Neural cell (in vitro differentiated cells): Measurements from ENCODE around the gene PPP2R5B. TPM values are rescaled to one million over a fixed set of nuclear protein-coding genes. Genes with fewer than 3 reads are reported as not detected.

Experiments
- H2AFZ ChIP-seq: fragments of 200-600, 300-800 bp; sonication (generic), shearing (Covaris generic); 2 replicates; pipeline ENCODE4 v1.6.0; 2014; ENCODE audit warnings: low read depth, mild to moderate bottlenecking, antibody characterized with exemption, low read length, moderate library complexity
- H3F3A ChIP-seq: fragments of 200-600 bp; shearing (Covaris generic); 2 replicates; pipeline ENCODE4 v1.6.1; 2016; ENCODE audit warnings: mild to moderate bottlenecking, moderate library complexity, mixed read lengths, antibody characterized with exemption, low read length; ENCODE audit not compliant: insufficient read depth, poor library complexity, severe bottlenecking
- H3K27ac ChIP-seq: fragments of 200-600, 300-800 bp; sonication (generic), shearing (Covaris generic); 2 replicates; pipeline ENCODE4 v1.5.1; 2014; ENCODE audit warnings: mild to moderate bottlenecking, low read length, moderate library complexity
- H3K27me3 ChIP-seq: fragments of 300-800, 200-600 bp; sonication (generic), shearing (Covaris generic); 2 replicates; pipeline ENCODE4 v1.6.0; 2014; ENCODE audit warnings: mild to moderate bottlenecking, low read depth, low read length, moderate library complexity; ENCODE audit not compliant: insufficient read depth
- H3K36me3 ChIP-seq: fragments of 300-800, 200-600 bp; sonication (generic), shearing (Covaris generic); 2 replicates; pipeline ENCODE4 v1.5.1; 2014; ENCODE audit warnings: mild to moderate bottlenecking, antibody characterized with exemption, low read length, moderate library complexity; ENCODE audit not compliant: insufficient read depth
- H3K4me2 ChIP-seq: fragments of 300-800, 200-600 bp; sonication (generic), shearing (Covaris generic); 2 replicates; pipeline ENCODE4 v1.6.0; 2014; ENCODE audit warnings: mild to moderate bottlenecking, low read length
- H3K4me3 ChIP-seq: fragments of 300-800, 200-600 bp; sonication (generic), shearing (Covaris generic); 2 replicates; pipeline ENCODE4 v1.5.1; 2014; ENCODE audit warnings: mild to moderate bottlenecking, low read length, moderate library complexity
- H3K79me2 ChIP-seq: fragments of 200-600 bp; shearing (Covaris generic); replicated peaks from 2 replicates; pipeline ENCODE4 v1.6.0; 2014; ENCODE audit warnings: mild to moderate bottlenecking, low read length, moderate library complexity; ENCODE audit not compliant: insufficient read depth
- H3K9ac ChIP-seq: fragments of 300-800, 200-600 bp; sonication (generic), shearing (Covaris generic); 2 replicates; pipeline ENCODE4 v1.6.1; 2016; ENCODE audit warnings: mild to moderate bottlenecking, low read length, mixed read lengths
- H3K9me2 ChIP-seq: fragments of 200-600 bp; shearing (Covaris generic); 2 replicates; pipeline ENCODE4 v1.6.1; 2016; ENCODE audit warnings: mild to moderate bottlenecking, low read length, mixed read lengths; ENCODE audit not compliant: insufficient read depth
- H3K9me3 ChIP-seq: fragments of 200-600, 300-800 bp; sonication (generic), shearing (Covaris generic); 2 replicates; pipeline ENCODE4 v1.6.1; 2016; ENCODE audit warnings: mild to moderate bottlenecking, mixed run types, low read length, moderate library complexity, mixed read lengths
- H4K20me1 ChIP-seq: fragments of 200-600 bp; shearing (Covaris generic); 2 replicates; pipeline ENCODE4 v1.6.1; 2016; ENCODE audit warnings: mild to moderate bottlenecking, mixed run types; ENCODE audit not compliant: insufficient read depth
- EP300 ChIP-seq: fragments of 450-650 bp; conservative IDR thresholded peaks from 2 replicates; pipeline ENCODE4 v1.6.1; 2014; ENCODE audit warnings: antibody characterized with exemption, mild to moderate bottlenecking, moderate library complexity; ENCODE audit not compliant: poor library complexity, severe bottlenecking
- EZH2 ChIP-seq: fragments of 200-600, 300-800 bp; shearing (Covaris generic), sonication (generic); IDR thresholded peaks from 2 replicates; pipeline ENCODE4 v1.6.1; 2014; ENCODE audit warnings: antibody characterized with exemption, low read length, borderline replicate concordance, mild to moderate bottlenecking; ENCODE audit not compliant: insufficient read depth, poor library complexity, severe bottlenecking
- MXI1 ChIP-seq: fragments of 450-650 bp; conservative IDR thresholded peaks from 2 replicates; pipeline ENCODE4 v1.6.1; 2014; ENCODE audit warnings: antibody characterized with exemption, mild to moderate bottlenecking; ENCODE audit not compliant: poor library complexity, severe bottlenecking
- POLR2AphosphoS5 ChIP-seq: IDR thresholded peaks from 2 replicates; pipeline ENCODE4 v1.6.1; 2012
- RAD21 ChIP-seq: fragments of 450-650 bp; conservative IDR thresholded peaks from 2 replicates; pipeline ENCODE4 v1.6.1; 2014; ENCODE audit warnings: antibody characterized with exemption, mild to moderate bottlenecking, moderate library complexity
- REST ChIP-seq: IDR thresholded peaks from 2 replicates; pipeline ENCODE4 v1.6.1; 2012; ENCODE audit warnings: borderline replicate concordance
- SMC3 ChIP-seq: fragments of 450-650 bp; conservative IDR thresholded peaks from 2 replicates; pipeline ENCODE4 v1.6.1; 2014; ENCODE audit warnings: antibody characterized with exemption, mild to moderate bottlenecking, moderate library complexity; ENCODE audit not compliant: poor library complexity
- TAF1 ChIP-seq: IDR thresholded peaks from 2 replicates; pipeline ENCODE4 v1.6.1; 2012; ENCODE audit warnings: low read depth
- polyA plus RNA-seq: library from polyadenylated mRNA; depleted of rRNA; stranded (reverse); fragments of >200 nt; gene quantifications from 2 replicates; pipeline ENCODE4 v1.2.3, GENCODE V29; 2014
- TF ChIP-seq, protein P1 (sequence below): fragments of 450-650 bp; IDR thresholded peaks from 2 replicates; pipeline ENCODE4 v1.5.1; 2014; ENCODE audit warnings: antibody characterized with exemption, mild to moderate bottlenecking, moderate library complexity; ENCODE audit not compliant: poor library complexity, severe bottlenecking

PPP2R5B gene
- polyA plus RNA-seq, 1 donor from 2014 or later = 76.1 TPM

DNA sequence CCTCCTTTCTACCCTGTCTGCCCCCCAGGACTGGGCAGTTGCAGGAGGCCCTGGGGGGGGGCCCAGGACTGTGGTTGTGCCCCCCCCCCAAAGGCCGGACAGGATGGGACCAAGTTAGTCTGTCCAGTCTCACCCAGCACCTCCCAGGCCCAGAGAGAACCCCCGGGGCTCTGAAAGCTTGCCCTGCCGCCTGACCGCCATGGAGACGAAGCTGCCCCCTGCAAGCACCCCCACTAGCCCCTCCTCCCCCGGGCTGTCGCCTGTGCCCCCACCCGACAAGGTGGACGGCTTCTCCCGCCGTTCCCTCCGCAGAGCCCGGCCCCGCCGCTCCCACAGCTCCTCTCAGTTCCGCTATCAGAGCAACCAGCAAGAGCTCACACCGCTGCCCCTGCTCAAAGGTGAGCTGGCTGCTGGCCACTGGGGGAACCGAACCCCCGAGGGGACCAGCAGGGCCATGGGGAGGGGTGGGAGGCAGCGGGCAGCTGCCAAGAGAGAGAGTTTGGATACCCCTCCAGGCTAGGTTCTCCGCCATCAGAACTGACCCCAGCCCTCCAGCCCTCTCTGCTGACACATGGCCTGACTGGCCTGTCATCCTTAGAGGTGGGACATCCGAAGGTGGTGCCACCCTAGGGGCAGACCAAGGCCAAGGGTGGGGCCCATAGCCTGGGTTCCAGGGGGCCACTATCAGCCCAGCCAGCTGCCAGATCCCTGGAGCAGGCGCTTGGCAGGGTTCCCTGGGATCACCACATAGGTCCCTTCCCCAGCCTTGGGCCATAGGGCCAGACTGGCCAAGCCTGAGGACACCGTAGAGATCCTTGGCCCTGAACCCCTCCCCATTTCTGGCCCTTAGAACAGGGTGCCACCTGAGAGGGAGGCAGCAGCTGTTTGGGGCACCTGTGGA, 1.3 kb downstream of the PPP2R5B start:
- Histone ChIP-seq H2AFZ (no peak overlapping the region), H3K4me2 (peak overlapping the region; percentile 76), H3K9ac (peak overlapping the region; percentile 94), H3K27me3 (no peaks in the 10 kb centered on the region), H3K36me3 (peaks cover 3% of the 10 kb centered on the region), H3K27ac (no peak overlapping the region), H3K9me2 (no peaks in the 10 kb centered on the region), H3F3A (no peaks in the 10 kb centered on the region), H3K79me2 (no peaks in the 10 kb centered on the region), H4K20me1 (no peaks in the 10 kb centered on the region), H3K9me3 (no peaks in the 10 kb centered on the region), H3K4me3 (peak overlapping the region; percentile 98)
- TF ChIP-seq, protein P1, sequence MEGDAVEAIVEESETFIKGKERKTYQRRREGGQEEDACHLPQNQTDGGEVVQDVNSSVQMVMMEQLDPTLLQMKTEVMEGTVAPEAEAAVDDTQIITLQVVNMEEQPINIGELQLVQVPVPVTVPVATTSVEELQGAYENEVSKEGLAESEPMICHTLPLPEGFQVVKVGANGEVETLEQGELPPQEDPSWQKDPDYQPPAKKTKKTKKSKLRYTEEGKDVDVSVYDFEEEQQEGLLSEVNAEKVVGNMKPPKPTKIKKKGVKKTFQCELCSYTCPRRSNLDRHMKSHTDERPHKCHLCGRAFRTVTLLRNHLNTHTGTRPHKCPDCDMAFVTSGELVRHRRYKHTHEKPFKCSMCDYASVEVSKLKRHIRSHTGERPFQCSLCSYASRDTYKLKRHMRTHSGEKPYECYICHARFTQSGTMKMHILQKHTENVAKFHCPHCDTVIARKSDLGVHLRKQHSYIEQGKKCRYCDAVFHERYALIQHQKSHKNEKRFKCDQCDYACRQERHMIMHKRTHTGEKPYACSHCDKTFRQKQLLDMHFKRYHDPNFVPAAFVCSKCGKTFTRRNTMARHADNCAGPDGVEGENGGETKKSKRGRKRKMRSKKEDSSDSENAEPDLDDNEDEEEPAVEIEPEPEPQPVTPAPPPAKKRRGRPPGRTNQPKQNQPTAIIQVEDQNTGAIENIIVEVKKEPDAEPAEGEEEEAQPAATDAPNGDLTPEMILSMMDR = no peak
- TF ChIP-seq POLR2AphosphoS5 = no peak
- no peak for TF ChIP-seq MXI1
- no peak for TF ChIP-seq SMC3
- TF ChIP-seq EZH2 = no peak
- no peak for TF ChIP-seq RAD21
- TF ChIP-seq TAF1 = no peak
- no peak for TF ChIP-seq EP300
- TF ChIP-seq REST = no peak

DNA sequence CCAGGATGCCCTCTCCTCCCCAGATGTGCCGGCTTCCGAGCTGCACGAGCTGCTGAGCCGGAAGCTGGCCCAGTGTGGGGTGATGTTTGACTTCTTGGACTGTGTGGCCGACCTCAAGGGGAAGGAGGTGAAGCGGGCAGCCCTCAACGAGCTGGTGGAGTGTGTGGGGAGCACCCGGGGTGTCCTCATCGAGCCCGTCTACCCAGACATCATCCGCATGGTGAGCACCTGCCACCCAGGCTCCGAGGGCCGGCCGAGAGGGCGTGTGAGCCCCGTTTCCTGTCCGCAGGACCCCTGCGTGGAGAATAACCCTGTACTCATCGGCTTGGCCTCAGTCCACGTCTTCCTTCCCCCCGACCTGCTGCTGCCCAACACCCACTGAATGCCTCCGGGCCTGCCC, 2.2 kb downstream of the PPP2R5B start:
- peaks cover 3% of the 10 kb centered on the region for H3K36me3 ChIP-seq
- H3K4me3 ChIP-seq = peak overlapping the region; percentile 98

More for the DNA sequence above, 2.2 kb downstream of the PPP2R5B start:
- Histone ChIP-seq H4K20me1 (no peaks in the 10 kb centered on the region), H3K4me2 (no peak overlapping the region), H2AFZ (no peak overlapping the region), H3K9me3 (no peaks in the 10 kb centered on the region), H3K9me2 (no peaks in the 10 kb centered on the region), H3K79me2 (no peaks in the 10 kb centered on the region), H3K27me3 (no peaks in the 10 kb centered on the region), H3K9ac (no peak overlapping the region), H3K27ac (no peak overlapping the region), H3F3A (no peaks in the 10 kb centered on the region)
- TF ChIP-seq TAF1 (no peak), SMC3 (no peak), REST (no peak), EP300 (no peak), POLR2AphosphoS5 (no peak), EZH2 (no peak), MXI1 (no peak), RAD21 (no peak)
- TF ChIP-seq, protein P1 = no peak
